Kidney (tissue), 14 donors: Measurements from ENCODE around the gene PACS2. TPM values are rescaled to one million over a fixed set of nuclear protein-coding genes. Genes with fewer than 3 reads are reported as not detected.

Experiments
- DNase-seq, 5 donors: peaks; one replicate each; pipeline ENCODE4 v3.0.0-alpha.2; 2013 to 2020
- FAIRE-seq: peaks from 2 replicates; lab custom pipeline; 2012; peaks lifted over from hg19 to GRCh38; lab: Jason Lieb, UNC
- H3K27ac ChIP-seq, 2 donors: one replicate each; pipeline ENCODE4 v1.7.0; 2013; ENCODE audit warnings: low read depth in 2 of 2, low read length in 2 of 2, inconsistent platforms in 1 of 2
- H3K27me3 ChIP-seq: one replicate; pipeline ENCODE4 v1.7.1; 2013; ENCODE audit warnings: low read length, inconsistent platforms; ENCODE audit not compliant: control insufficient read depth, insufficient read depth
- H3K36me3 ChIP-seq, 3 donors: one replicate each; pipeline versions ENCODE4 v1.7.0 to v1.7.1; 2013; ENCODE audit warnings: low read length in 3 of 3, control low read depth in 1 of 3, inconsistent platforms in 1 of 3; ENCODE audit not compliant: insufficient read depth in 3 of 3, control insufficient read depth in 2 of 3
- H3K4me1 ChIP-seq, 3 donors: one replicate each; pipeline versions ENCODE4 v1.7.0 to v1.7.1; 2013; ENCODE audit warnings: low read length in 3 of 3, inconsistent platforms in 1 of 3, low read depth in 1 of 3; ENCODE audit not compliant: control insufficient read depth in 2 of 3, insufficient read depth in 2 of 3
- H3K4me3 ChIP-seq, 3 donors: one replicate each; pipeline versions ENCODE4 v1.7.0 to v1.8.1; 2013; ENCODE audit warnings: low read length in 3 of 3, control low read depth in 1 of 3, inconsistent platforms in 1 of 3
- H3K9ac ChIP-seq, 3 donors: one replicate each; pipeline versions ENCODE4 v1.7.0 to v1.7.1; 2013; ENCODE audit warnings: low read length in 3 of 3, control low read depth in 1 of 3, inconsistent platforms in 1 of 3
- H3K9me3 ChIP-seq, 3 donors: one replicate each; pipeline versions ENCODE4 v1.7.0 to v1.7.1; 2013; ENCODE audit warnings: low read length in 3 of 3, control low read depth in 1 of 3, inconsistent platforms in 1 of 3; ENCODE audit not compliant: control insufficient read depth in 2 of 3, insufficient read depth in 1 of 3
- intact Hi-C: fragments of 100-400 bp; cut with DNase I; formaldehyde crosslinking; loops from one replicate; pipeline ENCODE4 v1.11.1; 2022
- polyA plus RNA-seq: library from polyadenylated mRNA; stranded (reverse); fragments of 350-450 nt; fragmentation: Illumina TruSeq; extraction: RNeasy Lipid Tissue Mini Kit (QIAGEN cat#74804); gene quantifications from one replicate; pipeline ENCODE4 v1.2.3, GENCODE V29; 2014; ENCODE audit warnings: low read depth, low replicate concordance; ENCODE audit not compliant: insufficient read depth
- total RNA-seq: library from RNA; stranded (reverse); fragmentation: NEBNext Ultra II Directional; extraction: Animal tissue kit (Norgen Biotek cat#: 25700); gene quantifications from one replicate; pipeline ENCODE4 v1.2.1, GENCODE V29; 2021
- TF ChIP-seq, protein P1 (sequence below): IDR thresholded peaks from 3 replicates; pipeline ENCODE4 v1.5.1; 2012; ENCODE audit warnings: mild to moderate bottlenecking, moderate library complexity, borderline replicate concordance; ENCODE audit not compliant: insufficient read depth; ENCODE audit errors: extremely low read depth
- donor health status: control.
- donor health status: control.
- donor health status: control.
- donor health status: control.
- donor health status: control.
- donor health status: DM: yes; HTN: yes; CAD: no.
- donor health status: Normal renal cell carcinoma (clear cell type).

Gene PACS2
- total and polyA plus RNA-seq, 2 donors from 2014 or later: 35.7 to 83.9 TPM

DNA sequence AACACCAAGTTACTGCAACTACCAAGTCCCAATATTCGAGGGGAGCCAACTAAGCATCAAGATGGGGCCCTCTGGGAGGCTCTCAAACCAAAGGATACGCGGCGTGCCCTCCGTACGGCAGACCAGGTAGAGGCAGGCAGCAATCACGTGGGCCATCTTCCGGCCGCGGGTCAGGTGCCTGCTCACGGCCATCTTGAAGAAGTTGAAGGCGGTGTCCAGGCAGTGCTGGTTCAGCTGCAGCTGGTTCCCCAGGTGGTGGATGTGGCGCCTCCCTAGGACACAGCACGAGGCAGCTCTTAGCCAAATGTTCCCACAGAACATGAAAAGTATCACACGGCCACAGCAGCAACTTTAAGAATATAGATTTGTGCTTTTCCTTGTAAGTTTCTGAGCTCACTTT lies 41.9 kb upstream of the PACS2 start:
- peak overlapping the region; percentile 67 to 74 for H3K27ac ChIP-seq
- no peaks in the 10 kb centered on the region for H3K27me3 ChIP-seq
- intact Hi-C loops: no loop called here
- no peak overlapping the region for H3K4me3 ChIP-seq
- TF ChIP-seq, protein P1, sequence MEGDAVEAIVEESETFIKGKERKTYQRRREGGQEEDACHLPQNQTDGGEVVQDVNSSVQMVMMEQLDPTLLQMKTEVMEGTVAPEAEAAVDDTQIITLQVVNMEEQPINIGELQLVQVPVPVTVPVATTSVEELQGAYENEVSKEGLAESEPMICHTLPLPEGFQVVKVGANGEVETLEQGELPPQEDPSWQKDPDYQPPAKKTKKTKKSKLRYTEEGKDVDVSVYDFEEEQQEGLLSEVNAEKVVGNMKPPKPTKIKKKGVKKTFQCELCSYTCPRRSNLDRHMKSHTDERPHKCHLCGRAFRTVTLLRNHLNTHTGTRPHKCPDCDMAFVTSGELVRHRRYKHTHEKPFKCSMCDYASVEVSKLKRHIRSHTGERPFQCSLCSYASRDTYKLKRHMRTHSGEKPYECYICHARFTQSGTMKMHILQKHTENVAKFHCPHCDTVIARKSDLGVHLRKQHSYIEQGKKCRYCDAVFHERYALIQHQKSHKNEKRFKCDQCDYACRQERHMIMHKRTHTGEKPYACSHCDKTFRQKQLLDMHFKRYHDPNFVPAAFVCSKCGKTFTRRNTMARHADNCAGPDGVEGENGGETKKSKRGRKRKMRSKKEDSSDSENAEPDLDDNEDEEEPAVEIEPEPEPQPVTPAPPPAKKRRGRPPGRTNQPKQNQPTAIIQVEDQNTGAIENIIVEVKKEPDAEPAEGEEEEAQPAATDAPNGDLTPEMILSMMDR: no peak
- DNase-seq: peak in 2 of 5 donors; percentile 32 to 40
- H3K4me1 ChIP-seq: peaks cover 0 to 28% (median 11%) of the 10 kb centered on the region in 3 donors
- H3K36me3 ChIP-seq: no peaks in the 10 kb centered on the region
- FAIRE-seq: no peak
- H3K9me3 ChIP-seq: no peaks in the 10 kb centered on the region
- peak overlapping the region in 1 of 3 donors; percentile 46 for H3K9ac ChIP-seq

GRCh38 chr14:105273062-105273461 lies 41.5 kb upstream of the PACS2 start:
- Histone ChIP-seq H3K36me3 (no peaks in the 10 kb centered on the region), H3K27ac (peak overlapping the region; percentile 67 to 74), H3K9ac (peak overlapping the region in 1 of 3 donors; percentile 46), H3K27me3 (no peaks in the 10 kb centered on the region), H3K9me3 (no peaks in the 10 kb centered on the region), H3K4me1 (peaks cover 0 to 25% (median 11%) of the 10 kb centered on the region in 3 donors), H3K4me3 (no peak overlapping the region)
- DNase-seq: peak in 3 of 5 donors; percentile 41 to 67 (median 49)
- TF ChIP-seq, protein P1: no peak
- FAIRE-seq: no peak
- intact Hi-C loops: no loop called here

DNA sequence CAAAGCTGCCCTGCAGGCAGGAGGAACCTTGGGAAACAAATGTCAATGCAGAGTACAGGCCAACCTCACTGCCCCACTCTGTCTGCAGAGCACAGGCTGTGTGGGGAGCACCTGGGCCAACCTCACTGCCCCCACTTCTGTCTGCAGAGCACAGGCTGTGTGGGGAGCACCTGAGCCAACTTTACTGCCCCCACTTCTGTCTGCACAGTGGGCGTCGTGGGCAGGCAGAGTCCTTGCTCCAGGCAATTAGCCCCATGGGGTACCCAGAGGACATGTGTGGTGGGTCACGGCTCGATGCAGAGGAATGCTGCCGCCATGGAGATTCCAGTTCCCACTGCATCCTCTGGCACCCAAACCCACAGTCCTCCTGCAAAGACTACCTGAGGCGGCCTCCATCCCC lies 39.9 kb upstream of the PACS2 start:
- Histone ChIP-seq H3K27ac (no peak overlapping the region), H3K27me3 (no peaks in the 10 kb centered on the region), H3K4me3 (no peak overlapping the region), H3K36me3 (no peaks in the 10 kb centered on the region), H3K9ac (no peak overlapping the region), H3K4me1 (peaks cover 0 to 25% (median 11%) of the 10 kb centered on the region in 3 donors), H3K9me3 (no peaks in the 10 kb centered on the region)
- intact Hi-C loops: no loop called here
- TF ChIP-seq, protein P1: no peak
- FAIRE-seq (no peak), DNase-seq (peak in 3 of 5 donors; percentile 47 to 59 (median 50))
